Neural progenitor cell (in vitro differentiated cells): ENCODE results near the gene ZNF93. TPM values are rescaled to one million over a fixed set of nuclear protein-coding genes. Genes with fewer than 3 reads are reported as not detected.
"Not testable (repeated sequence)": the region's sequence is repeated elsewhere in the genome, so short reads cannot be mapped to it uniquely, and the experiment has no call there.

Experiments
- DNase-seq: peaks from one replicate; pipeline ENCODE4 v3.0.0-alpha.2; 2016; ENCODE audit warnings: low spot score
- H2AFZ ChIP-seq: fragments of 200-600 bp; sonication (generic); replicated peaks from 2 replicates; pipeline ENCODE4 v1.6.1; 2016; ENCODE audit warnings: antibody characterized with exemption
- H3F3A ChIP-seq: fragments of 200-600 bp; sonication (generic); 2 replicates; pipeline ENCODE4 v1.6.1; 2016; ENCODE audit warnings: antibody characterized with exemption, low read depth
- H3K27ac ChIP-seq: fragments of 200-600 bp; sonication (generic); 2 replicates; pipeline ENCODE4 v1.5.1; 2016; ENCODE audit warnings: mild to moderate bottlenecking
- H3K27me3 ChIP-seq: fragments of 200-600 bp; sonication (generic); 2 replicates; pipeline ENCODE4 v1.6.1; 2016; ENCODE audit warnings: mild to moderate bottlenecking, moderate library complexity
- H3K36me3 ChIP-seq: fragments of 200-600 bp; sonication (generic); 2 replicates; pipeline ENCODE4 v1.5.1; 2016
- H3K4me1 ChIP-seq: fragments of 200-600 bp; sonication (generic); 2 replicates; pipeline ENCODE4 v1.6.1; 2016; ENCODE audit warnings: mixed run types
- H3K4me2 ChIP-seq: fragments of 200-600 bp; sonication (generic); 2 replicates; pipeline ENCODE4 v1.6.1; 2016
- H3K4me3 ChIP-seq: fragments of 200-600 bp; sonication (generic); 2 replicates; pipeline ENCODE4 v1.5.1; 2016
- H3K79me2 ChIP-seq: fragments of 200-600 bp; sonication (generic); 2 replicates; pipeline ENCODE4 v1.6.1; 2016; ENCODE audit warnings: low read depth
- H3K9ac ChIP-seq: fragments of 200-600 bp; sonication (generic); 2 replicates; pipeline ENCODE4 v1.6.1; 2016
- H3K9me3 ChIP-seq: fragments of 200-600 bp; sonication (generic); 2 replicates; pipeline ENCODE4 v1.5.1; 2016; ENCODE audit warnings: low read depth
- H4K20me1 ChIP-seq: fragments of 200-600 bp; sonication (generic); 2 replicates; pipeline ENCODE4 v1.6.1; 2016; ENCODE audit warnings: low read depth
- H3K27ac Mint-ChIP-seq: 3 replicates; pipeline ENCODE4 v1.8.0; 2021; ENCODE audit warnings: mixed read lengths
- H3K27me3 Mint-ChIP-seq: 2 replicates; pipeline ENCODE4 v1.8.0; 2022; ENCODE audit warnings: low read depth, mild to moderate bottlenecking, inconsistent platforms, moderate library complexity, mixed read lengths; ENCODE audit not compliant: insufficient read depth
- H3K36me3 Mint-ChIP-seq: 3 replicates; pipeline ENCODE4 v1.8.0; 2021; ENCODE audit warnings: mixed read lengths
- H3K4me1 Mint-ChIP-seq: 3 replicates; pipeline ENCODE4 v1.8.0; 2021; ENCODE audit warnings: mixed read lengths
- H3K4me3 Mint-ChIP-seq: 3 replicates; pipeline ENCODE4 v1.8.0; 2021; ENCODE audit warnings: mild to moderate bottlenecking, moderate library complexity, mixed read lengths
- H3K9me3 Mint-ChIP-seq: 3 replicates; pipeline ENCODE4 v1.8.0; 2020; ENCODE audit warnings: mixed read lengths
- CTCF ChIP-seq: fragments of 200-600 bp; sonication (generic); IDR thresholded peaks from 2 replicates; pipeline ENCODE4 v1.5.1; 2017; ENCODE audit warnings: antibody characterized with exemption, mild to moderate bottlenecking
- EZH2 ChIP-seq: fragments of 200-600 bp; sonication (generic); IDR thresholded peaks from 2 replicates; pipeline ENCODE4 v1.6.1; 2017; ENCODE audit warnings: antibody characterized with exemption, mild to moderate bottlenecking, moderate library complexity
- EZH2phosphoT487 ChIP-seq: fragments of 200-600 bp; sonication (generic); IDR thresholded peaks from 2 replicates; pipeline ENCODE4 v1.6.1; 2017; ENCODE audit warnings: antibody characterized with exemption
- total RNA-seq: library from RNA; depleted of rRNA; stranded (reverse); fragments of >200 nt; gene quantifications from 2 replicates; pipeline ENCODE4 v1.2.3, GENCODE V29; 2015; ENCODE audit warnings: low replicate concordance

ZNF93 gene
- total RNA-seq, 1 donor from 2014 or later: 72.7 TPM

- H3K9me3 Mint-ChIP-seq: peaks cover 66% of the 10 kb centered on the region
- DNase-seq: no peak
Measured at GRCh38 chr19:19884583-19884982, 16.2 kb upstream of the ZNF93 start.

GRCh38 chr19:19892055-19892941 is 8.4 kb upstream of the ZNF93 start:
- H3K9ac ChIP-seq, H2AFZ ChIP-seq, H3K4me1 ChIP-seq, DNase-seq, H3K27ac Mint-ChIP-seq, H3K27me3 Mint-ChIP-seq, H3K27ac ChIP-seq, H3K4me2 ChIP-seq, H4K20me1 ChIP-seq, H3K4me1 Mint-ChIP-seq, H3K27me3 ChIP-seq, H3K4me3 Mint-ChIP-seq: not testable (repeated sequence)
- peaks cover 73% of the 10 kb centered on the region for H3F3A ChIP-seq
- H3K36me3 ChIP-seq: peaks cover 67% of the 10 kb centered on the region
- Mint-ChIP-seq H3K36me3 (peaks cover 52% of the 10 kb centered on the region), H3K9me3 (peaks cover 74% of the 10 kb centered on the region)
- peaks cover 54% of the 10 kb centered on the region for H3K79me2 ChIP-seq
- H3K9me3 ChIP-seq: peaks cover 69% of the 10 kb centered on the region
- H3K4me3 ChIP-seq: peak overlapping the region; percentile 18

More at GRCh38 chr19:19884583-19884982, 16.2 kb upstream of the ZNF93 start:
- Histone ChIP-seq H3K4me3 (no peak overlapping the region), H3K9me3 (peaks cover 70% of the 10 kb centered on the region), H3K4me1 (no peaks in the 10 kb centered on the region), H3K27ac (no peak overlapping the region), H3K27me3 (no peaks in the 10 kb centered on the region), H3F3A (peaks cover 11% of the 10 kb centered on the region), H4K20me1 (no peaks in the 10 kb centered on the region), H2AFZ (no peak overlapping the region), H3K79me2 (peaks cover 97% of the 10 kb centered on the region), H3K36me3 (peaks cover 92% of the 10 kb centered on the region), H3K4me2 (no peak overlapping the region), H3K9ac (no peak overlapping the region)
- Mint-ChIP-seq H3K27me3 (no peaks in the 10 kb centered on the region), H3K27ac (no peak overlapping the region), H3K36me3 (peaks cover 59% of the 10 kb centered on the region), H3K4me1 (no peaks in the 10 kb centered on the region), H3K4me3 (no peak overlapping the region)
- TF ChIP-seq CTCF: no peak
- no peak for TF ChIP-seq EZH2
- TF ChIP-seq EZH2phosphoT487: no peak

- H3K4me3 ChIP-seq: peak overlapping the region; percentile 90
- peak overlapping the region; percentile 75 for H3K4me2 ChIP-seq
- peaks cover 13% of the 10 kb centered on the region for H3K27me3 Mint-ChIP-seq
- no peak overlapping the region for H3K9ac ChIP-seq
- peak overlapping the region; percentile 98 for H3K27ac Mint-ChIP-seq
- peak overlapping the region; percentile 95 for H3K4me3 Mint-ChIP-seq
- no peaks in the 10 kb centered on the region for H3K9me3 ChIP-seq
- H3K4me1 Mint-ChIP-seq: peaks cover 7% of the 10 kb centered on the region
- H3K36me3 Mint-ChIP-seq: peaks cover 52% of the 10 kb centered on the region
- DNase-seq: no peak
- H3K36me3 ChIP-seq: no peaks in the 10 kb centered on the region
- peaks cover 44% of the 10 kb centered on the region for H3K79me2 ChIP-seq
- peaks cover 65% of the 10 kb centered on the region for H3F3A ChIP-seq
- peak overlapping the region; percentile 44 for H2AFZ ChIP-seq
- H3K27ac ChIP-seq: peak overlapping the region; percentile 63
- peaks cover 85% of the 10 kb centered on the region for H3K9me3 Mint-ChIP-seq
- TF ChIP-seq CTCF: no peak
- no peak for TF ChIP-seq EZH2phosphoT487
- no peak for TF ChIP-seq EZH2
- no peaks in the 10 kb centered on the region for H3K27me3 ChIP-seq
- H4K20me1 ChIP-seq: peaks cover 27% of the 10 kb centered on the region
- peaks cover 19% of the 10 kb centered on the region for H3K4me1 ChIP-seq
Measured at GRCh38 chr19:19900139-19900728, 512 bp upstream of the ZNF93 start.

GRCh38 chr19:19907551-19907950 is 6.8 kb downstream of the ZNF93 start:
- not testable (repeated sequence) for H3K36me3 ChIP-seq, H2AFZ ChIP-seq, H3K9ac ChIP-seq, H3K4me2 ChIP-seq, H3K9me3 ChIP-seq, H3K27me3 Mint-ChIP-seq, H3K27ac Mint-ChIP-seq, H3K27me3 ChIP-seq, H3F3A ChIP-seq, H3K4me1 Mint-ChIP-seq, H3K4me3 ChIP-seq, H3K27ac ChIP-seq, DNase-seq, H3K4me3 Mint-ChIP-seq
- Histone ChIP-seq H4K20me1 (peaks cover 85% of the 10 kb centered on the region), H3K4me1 (peaks cover 18% of the 10 kb centered on the region), H3K79me2 (peaks cover 100% of the 10 kb centered on the region)
- Mint-ChIP-seq H3K36me3 (peaks cover 79% of the 10 kb centered on the region), H3K9me3 (peaks cover 84% of the 10 kb centered on the region)
